Occipital lobe (tissue), 2 donors: ENCODE measurements around the gene ULBP3. TPM values are rescaled to one million over a fixed set of nuclear protein-coding genes. Genes with fewer than 3 reads are reported as not detected.
"Not testable (repeated sequence)": the region's sequence is repeated elsewhere in the genome, so short reads cannot be mapped to it uniquely, and the experiment has no call there.

ENCODE experiments used
- DNase-seq: peaks from one replicate; lab custom pipeline; 2025; lab: John Stamatoyannopoulos, UW
- total RNA-seq: library from RNA; depleted of rRNA; stranded (reverse); fragments of >200 nt; gene quantifications from one replicate; pipeline ENCODE4 v1.2.3, GENCODE V29; 2014

ULBP3 gene
- total RNA-seq, 1 donor from 2014 or later: 6.2 TPM

DNA sequence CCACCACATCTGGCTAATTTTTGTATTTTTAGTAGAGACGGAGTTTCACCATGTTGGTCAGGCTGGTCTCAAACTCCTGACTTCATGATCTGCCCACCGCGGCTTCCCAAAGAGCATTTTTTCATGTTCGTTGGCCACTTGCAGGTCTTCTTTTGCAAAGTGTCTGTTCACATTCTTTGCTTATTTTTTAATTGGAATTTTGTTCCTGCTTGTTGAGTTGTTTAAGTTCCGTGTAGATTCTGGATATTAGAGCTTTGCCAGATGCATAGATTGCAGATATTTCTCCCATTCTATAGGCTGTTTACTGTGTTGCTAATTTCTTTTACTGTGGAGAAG is 51.8 kb downstream of the ULBP3 start:
- DNase-seq: not testable (repeated sequence)

DNA sequence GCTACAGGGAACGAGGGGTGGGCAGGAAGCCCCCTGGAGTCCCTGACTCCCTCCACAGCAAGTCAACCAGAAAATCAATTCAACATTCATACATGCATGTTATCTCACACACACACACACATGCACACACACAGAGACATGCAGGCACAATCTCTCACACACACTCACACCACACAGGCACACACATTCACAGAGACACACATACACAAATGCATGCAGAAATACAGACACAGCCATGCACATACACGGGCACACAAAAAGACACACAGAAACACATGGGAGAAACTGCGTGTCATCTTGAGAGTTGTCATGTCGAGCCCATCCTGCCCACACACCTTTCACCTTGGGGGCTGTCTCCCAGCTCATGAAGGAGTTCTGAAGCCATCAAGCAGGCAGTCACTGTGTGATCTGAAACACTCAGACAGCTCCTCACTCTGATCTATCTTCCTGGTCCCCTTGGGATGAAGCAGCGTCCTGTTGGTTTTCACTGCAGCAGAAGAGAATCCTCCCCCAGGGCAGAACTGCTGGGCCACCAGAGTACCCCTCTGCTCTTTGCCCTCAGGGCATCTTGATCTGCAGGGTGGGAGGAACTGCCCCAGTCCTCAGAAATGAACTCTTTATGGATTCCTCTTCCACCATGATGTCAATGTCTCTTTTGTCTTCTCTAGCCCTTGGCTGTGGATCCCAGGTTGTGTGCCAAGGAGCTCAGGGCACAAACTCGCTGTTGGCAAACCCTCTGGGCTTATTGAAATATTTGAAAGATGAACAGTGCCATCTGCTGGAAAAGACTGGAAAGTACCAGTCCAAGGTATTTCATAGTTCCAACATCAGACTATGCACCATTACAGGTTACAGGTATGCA is 52.4 kb downstream of the ULBP3 start:
- peak; percentile 41 for DNase-seq

- DNase-seq: not testable (repeated sequence)
These were observed 53.5 kb downstream of the ULBP3 start for GRCh38 chr6:150015281-150016001.

GRCh38 chr6:150014623-150015280 is 54.2 kb downstream of the ULBP3 start:
- not testable (repeated sequence) for DNase-seq

GRCh38 chr6:150013785-150014622 is 54.9 kb downstream of the ULBP3 start:
- not testable (repeated sequence) for DNase-seq

DNA sequence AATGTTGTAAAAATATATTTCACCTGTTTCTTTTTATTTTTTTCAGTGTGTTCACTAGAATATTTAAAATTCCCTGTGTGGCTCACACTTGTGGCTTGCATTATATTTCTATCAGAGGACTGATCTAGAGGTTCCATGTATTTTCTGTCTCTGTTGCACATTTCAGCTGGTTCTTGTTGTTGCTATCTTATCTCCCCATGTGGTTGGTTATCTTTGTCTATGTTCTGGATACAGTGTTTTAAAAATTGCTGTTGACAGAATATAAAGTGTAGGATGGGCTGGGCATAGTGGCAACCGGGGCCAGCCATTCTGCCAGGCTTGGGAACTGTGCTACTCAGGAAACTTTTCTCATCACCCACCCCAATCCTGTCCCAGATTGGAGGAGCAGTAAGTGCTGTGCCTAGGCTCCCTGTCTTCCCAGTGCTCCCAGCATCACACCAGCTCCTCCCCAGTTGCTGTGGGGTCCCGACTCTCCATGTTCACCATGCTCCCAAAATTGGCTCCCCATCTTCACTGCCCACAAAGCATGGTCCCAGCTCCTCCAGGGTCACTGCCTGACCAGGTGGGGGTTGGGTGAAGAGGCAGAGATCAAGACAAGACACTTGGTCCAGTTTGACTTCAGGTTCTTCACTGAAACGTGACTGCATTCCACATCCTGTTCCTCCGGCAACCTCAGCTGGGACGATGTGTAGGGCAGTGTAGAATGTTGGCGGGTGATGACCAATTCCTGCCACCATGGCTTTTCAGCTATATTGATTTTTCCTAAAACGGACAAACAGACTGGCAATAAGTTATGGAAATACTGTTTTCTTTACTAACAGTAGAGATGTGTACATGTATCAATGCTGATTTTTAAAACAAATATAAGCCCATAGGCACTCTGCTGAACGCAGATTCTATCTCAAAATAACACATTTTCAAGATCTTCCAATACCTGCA is 55.8 kb downstream of the ULBP3 start:
- not testable (repeated sequence) for DNase-seq

Other genes with a start within 250 kb of the ULBP3 start
- gene LRP11, start 204.8 kb downstream of the ULBP3 start, total RNA-seq: 35.2 TPM
- not detected for gene RAET1E, start 171.0 kb downstream of the ULBP3 start, total RNA-seq
- gene RAET1G, start 146.0 kb downstream of the ULBP3 start, total RNA-seq: not detected
- gene ULBP2, start 127.1 kb downstream of the ULBP3 start, total RNA-seq: 5.3 TPM
- 3.9 TPM for gene ULBP1, start 105.2 kb downstream of the ULBP3 start, total RNA-seq
- 0.62 TPM for gene RAET1L, start 43.6 kb downstream of the ULBP3 start, total RNA-seq
- 61.3 TPM for gene PPP1R14C, start 73.9 kb upstream of the ULBP3 start, total RNA-seq